GM21825 (cell line): ENCODE measurements around the gene OR4D2.
"Not testable (repeated sequence)": the region's sequence is repeated elsewhere in the genome, so short reads cannot be mapped to it uniquely, and the experiment has no call there.

Experiments used
- ATAC-seq: cut with Tn5 transposase; IDR thresholded peaks from one replicate; pipeline ENCODE4 v1.9.1; 2021; ENCODE audit warnings: mild to moderate bottlenecking, moderate library complexity; ENCODE audit not compliant: unreplicated experiment

OR4D2 gene

DNA sequence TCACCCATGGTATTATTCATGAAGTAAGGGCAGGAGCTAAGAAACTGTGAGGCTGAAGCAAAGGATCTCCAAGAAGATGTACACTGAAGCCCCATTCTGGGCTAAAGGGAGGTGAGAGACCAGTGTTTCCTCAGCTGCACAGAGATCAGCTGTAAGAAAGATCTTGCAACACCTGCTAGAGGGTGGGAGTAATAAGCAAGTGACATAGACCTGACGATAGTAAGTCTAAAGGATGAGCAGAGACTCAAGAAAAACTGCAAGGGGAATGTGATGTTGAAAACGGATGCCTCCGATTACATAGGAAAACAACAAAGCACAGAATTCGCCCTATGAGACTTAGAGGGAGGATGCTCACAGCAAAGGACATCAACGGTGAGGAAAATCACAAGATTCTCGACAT is at the start of gene OR4D2:
TSS of gene OR4D2 (plus strand) at position 301 of the 400 bp plus-strand sequence. CDS start 2,674 bp downstream, outside the sequence.
- ATAC-seq: no peak

DNA sequence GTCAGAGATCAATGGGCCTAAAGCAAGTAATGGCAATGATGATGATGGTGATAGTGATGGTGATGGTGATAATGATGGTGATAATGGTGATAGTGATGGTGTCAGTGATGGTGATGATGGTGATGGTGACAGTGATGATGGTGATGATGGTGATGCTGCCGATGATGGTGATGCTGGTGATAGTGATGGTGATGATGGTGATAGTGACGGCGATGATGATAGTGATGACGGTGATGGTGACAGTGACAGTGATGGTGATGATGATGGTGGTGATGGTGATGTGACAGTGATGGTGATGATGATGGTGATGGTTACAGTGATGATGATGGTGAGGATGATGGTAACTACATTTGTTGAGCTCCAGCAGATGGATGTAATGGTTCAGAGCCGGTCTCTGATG is 49.4 kb upstream of the OR4D2 start:
- ATAC-seq: no peak

DNA sequence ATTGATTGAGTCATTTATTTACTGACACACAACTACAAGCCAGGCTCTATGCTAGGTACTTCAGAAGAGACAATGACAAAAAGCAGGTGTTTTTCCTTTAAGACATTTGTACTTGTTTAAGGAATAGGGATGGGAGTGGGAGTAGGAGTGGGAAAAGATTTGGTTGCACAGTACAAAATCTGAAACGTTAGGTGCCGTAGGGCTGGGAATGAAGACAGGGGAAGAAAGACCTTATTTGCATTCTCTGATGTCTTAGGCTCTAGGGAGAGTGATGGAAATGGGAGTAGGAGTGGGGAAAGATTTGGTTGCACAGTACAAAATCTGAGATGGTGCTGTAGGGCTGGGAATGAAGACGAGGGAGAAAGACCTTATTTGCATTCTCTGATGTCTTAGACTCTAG is 47.3 kb upstream of the OR4D2 start:
- no peak for ATAC-seq

DNA sequence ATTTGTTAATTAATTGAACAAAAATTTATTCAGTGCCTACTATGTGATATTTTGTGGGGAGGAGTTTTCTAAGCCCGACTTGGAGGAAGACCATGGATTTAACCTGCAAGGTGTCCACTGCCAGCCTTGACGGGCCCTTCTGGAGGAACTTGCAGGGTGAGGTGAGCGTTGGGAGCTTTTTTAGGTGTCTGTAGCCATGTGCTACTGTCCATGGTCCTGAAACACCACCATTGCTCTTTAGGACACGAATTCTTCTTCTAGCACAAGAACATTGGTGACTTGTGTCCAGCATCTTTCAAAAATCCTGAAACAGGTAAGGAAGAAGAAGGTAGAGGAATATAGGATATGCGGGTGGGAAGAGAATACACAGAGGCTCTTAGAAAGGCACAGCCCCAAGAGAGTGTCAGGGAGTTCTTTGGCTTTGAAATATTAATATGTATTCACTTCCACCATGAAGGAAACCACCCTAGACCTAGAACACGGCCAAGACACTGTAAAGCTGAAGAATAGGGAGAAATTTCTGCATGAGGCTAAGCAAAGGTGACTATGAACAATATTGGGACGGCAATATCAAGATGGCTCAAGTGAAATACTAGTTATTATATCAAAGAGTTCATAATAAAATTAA is 46.5 kb upstream of the OR4D2 start:
- ATAC-seq: no peak

DNA sequence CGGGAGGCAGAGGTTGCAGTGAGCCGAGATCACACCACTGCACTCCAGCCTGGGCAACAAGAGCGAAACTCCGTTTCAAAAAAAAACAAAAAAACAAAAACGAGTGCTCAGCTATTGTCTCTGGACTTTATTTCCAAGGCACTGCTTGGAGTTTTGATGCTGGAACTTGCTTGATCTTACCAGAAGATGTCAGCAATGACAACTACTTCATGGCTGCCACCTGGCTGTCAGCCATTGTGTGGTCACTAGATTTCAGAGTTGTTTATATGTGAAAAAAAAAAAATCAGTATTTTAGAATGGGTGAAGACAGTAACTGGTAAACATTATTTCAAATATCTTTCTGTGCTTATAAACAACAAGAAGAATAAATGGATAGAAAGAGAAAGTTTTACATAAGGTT is 44.9 kb upstream of the OR4D2 start:
- ATAC-seq: no peak

DNA sequence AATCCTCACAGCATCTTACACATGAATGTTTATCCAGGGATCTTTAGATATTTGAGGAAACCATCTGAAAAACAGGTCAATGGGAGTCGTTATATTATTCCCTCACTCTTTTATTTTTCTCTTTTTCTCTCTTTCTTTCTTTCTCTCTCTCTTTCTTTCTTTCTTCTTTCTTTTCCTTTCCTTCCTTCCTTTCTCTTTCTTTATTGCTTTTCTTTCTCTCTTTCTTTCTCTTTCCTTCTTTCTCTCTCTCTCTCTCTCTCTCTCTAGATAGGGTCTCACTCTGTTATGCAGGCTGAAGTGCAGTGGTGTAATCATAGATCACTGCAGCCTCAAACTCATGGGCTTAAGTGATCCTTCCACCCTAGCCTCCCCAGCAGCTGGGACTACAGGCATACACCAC is 38.9 kb upstream of the OR4D2 start:
- ATAC-seq: no peak

DNA sequence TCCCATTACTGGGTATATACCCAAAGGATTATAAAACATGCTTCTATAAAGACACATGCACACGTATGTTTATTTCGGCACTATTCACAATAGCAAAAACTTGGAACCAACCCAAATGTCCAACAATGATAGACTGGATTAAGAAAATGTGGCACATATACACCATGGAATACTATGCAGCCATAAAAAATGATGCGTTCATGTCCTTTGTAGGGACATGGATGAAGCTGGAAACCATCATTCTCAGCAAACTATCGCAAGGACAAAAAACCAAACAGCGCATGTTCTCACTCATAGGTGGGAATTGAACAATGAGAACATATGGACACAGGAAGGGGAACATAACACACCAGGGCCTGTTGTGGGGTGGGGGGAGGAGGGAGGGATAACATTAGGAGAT is 34.1 kb upstream of the OR4D2 start:
- ATAC-seq: not testable (repeated sequence)

DNA sequence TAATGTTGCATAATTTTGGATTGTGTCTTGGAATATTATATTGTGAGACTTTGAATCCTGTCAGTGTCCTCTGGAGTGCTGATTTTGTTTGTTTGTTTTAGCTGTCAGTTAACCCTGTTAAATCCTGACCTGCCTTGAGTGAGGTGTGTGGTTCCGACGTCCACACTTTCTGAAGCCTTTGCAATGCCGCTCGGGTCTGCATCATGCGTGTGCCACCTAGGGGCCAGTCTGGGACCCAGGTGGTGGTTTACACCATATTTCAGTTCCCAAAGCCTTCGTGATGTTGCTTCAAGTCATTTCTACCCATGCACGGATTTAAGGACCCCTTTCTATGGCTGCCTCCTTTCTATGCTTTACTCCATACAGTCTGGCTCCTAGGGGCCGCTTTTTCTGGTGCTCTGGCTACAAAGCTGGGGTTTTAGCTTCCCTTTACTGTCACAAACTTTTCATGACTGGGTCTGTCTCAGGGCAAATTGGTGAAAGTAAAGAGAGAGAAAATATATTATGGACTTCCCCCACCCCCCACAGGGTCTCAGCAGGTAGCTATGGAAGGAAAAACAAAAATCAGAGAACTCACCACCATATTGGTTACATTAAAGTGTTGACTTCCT is 30.0 kb upstream of the OR4D2 start:
- no peak for ATAC-seq

DNA sequence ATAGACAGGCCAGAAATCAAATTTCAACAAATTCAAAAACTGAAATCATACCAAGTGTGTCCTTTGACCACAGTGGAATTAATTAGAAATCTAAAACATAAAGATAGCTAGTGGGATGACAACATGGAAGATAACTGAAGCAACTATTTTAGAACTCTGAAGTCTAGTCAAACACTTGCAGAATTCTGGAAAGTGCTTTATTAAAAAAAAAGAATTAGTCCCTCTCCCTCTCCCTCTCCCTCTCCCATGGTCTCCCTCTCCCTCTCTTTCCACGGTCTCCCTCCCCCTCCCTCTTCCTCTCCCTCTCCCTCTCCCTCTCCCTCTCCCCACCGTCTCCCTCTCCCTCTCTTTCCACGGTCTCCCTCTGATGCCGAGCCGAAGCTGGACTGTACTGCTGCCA is 25.3 kb upstream of the OR4D2 start:
- ATAC-seq: no peak

DNA sequence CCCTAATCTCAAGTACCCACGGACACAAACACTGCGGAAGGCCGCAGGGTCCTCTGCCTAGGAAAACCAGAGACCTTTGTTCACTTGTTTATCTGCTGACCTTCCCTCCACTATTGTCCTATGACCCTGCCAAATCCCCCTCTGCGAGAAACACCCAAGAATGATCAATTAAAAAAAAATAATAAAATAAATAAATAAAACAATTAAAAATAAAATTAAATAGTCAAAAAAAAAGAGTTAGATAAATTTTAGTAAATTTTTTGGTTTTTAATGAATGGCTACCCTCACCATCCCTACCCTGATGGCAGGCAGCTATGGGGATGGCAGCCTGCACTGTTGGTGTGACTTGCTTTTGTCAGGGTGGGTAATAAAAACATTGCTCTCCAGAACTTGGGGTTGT is 23.4 kb upstream of the OR4D2 start:
- not testable (repeated sequence) for ATAC-seq

DNA sequence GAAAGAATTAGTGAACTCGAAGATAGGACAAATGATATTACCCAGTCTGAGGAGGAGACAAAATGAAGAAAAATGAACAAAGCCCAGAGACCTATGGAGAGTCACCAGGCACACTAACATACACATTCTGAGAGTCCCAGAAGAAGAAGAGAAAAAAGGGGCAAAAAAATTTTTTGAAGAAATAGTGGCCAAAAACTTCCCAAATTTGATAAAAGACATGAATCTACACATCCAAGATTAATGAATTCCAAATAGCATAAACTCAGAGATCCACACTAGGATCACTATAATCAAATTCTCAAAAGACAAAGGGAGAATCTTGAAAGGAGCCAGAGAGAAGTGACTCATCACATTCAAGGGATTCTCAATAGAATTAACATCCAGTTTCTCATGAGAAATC is 22.0 kb upstream of the OR4D2 start:
- ATAC-seq: no peak

DNA sequence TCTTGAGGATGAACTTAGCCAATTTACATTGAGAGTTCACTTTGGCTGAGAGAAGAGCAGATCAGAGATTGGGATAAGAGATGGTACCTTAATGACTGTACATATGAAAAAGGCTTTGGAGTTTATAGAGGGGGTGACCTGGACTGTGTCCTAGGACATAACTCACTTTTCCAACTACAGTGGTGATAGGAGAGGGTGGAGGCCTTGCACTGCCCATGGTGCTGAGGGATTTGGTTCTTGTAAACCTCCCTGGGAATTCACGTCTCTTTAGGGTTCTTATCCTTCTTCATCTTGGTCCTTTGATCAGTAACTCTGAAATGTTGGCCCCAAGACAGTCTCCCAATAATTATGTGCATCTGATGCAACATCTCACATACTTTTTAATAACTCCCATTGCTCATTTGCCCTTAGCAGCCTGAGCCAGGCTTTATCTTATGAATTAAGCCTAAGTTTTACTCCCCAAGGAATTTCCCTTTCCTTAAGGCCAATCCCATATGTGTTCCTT is 18.8 kb upstream of the OR4D2 start, which contains the start of gene OR4D1:
TSS of gene OR4D1 (plus strand) at position 455 of the 505 bp plus-strand sequence. CDS start 6,770 bp downstream, outside the sequence.
- no peak for ATAC-seq

DNA sequence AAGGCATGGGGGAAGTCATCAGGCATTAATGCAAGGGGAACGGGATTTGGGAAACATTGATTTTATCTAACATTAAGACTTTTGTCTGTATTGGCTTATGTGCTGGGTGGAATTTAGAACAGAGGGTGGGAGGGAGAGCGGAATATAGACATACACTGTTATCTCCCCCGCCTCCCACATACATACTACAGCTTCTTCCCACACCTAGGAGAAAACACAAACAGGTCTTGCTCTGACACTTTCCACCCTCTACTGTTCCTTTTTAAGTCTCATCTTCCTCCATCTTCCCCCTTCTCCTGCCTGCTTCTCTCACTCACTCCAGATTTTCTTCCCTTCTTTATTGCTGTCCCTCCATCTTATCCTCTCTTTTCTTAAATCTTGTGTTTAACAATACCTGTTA is 18.2 kb upstream of the OR4D2 start:
- no peak for ATAC-seq

DNA sequence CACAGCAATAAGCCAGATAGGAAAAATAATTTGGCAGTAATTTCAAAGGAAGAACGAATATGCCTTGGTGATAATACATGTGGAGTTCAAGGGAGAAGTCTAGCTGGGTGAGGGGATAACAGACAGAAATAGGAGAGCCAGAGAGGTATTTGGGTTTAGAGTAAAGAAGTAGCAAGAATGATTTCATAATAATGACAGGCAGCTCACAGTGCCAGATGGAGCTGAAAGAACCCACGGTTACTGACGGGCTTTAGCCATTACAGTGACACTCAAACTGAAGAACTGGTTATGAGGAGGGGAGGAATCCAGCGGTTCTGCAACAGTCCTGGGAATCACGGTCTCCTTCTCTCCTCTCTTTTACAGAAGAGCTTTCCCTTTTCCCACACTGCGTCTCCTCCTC is 16.4 kb upstream of the OR4D2 start:
- no peak for ATAC-seq

DNA sequence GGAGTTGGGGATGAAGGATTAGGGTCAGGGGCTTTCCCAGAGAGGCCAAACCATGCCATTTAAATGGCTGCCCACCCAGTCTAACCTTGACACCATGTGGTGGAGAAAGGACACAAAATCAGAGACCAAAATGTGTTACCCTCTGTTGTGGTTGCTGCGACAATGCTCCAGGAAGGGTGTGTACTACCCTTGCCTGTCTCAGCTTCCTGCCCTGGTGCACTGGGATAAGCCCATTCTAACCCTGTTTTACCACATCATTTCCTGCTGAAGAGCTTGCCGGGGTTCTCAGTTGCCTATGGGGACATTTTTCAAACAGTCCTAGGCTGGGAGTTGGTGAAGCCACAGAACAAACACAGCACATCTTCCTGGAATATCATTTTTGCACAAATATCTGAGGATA is 13.7 kb upstream of the OR4D2 start:
- no peak for ATAC-seq

DNA sequence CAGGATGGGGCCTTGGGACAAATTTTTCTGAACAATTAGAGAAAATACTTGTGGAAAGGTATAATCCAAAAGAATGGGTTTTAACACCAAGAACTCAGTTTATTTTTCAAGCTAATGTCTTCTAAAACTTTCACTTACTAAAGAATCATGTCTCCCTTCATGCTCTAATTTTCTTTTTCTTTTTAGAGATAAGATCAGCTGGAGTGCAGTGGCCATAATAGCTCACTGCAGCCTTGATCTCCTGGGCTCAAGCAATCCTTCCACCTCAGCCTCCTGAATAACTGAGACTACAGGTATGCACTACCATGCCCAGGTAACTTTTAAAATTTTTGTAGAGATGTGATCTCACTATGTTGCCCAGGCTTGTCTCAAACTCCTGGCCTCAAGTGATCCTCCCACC is 13.1 kb upstream of the OR4D2 start:
- ATAC-seq: no peak

DNA sequence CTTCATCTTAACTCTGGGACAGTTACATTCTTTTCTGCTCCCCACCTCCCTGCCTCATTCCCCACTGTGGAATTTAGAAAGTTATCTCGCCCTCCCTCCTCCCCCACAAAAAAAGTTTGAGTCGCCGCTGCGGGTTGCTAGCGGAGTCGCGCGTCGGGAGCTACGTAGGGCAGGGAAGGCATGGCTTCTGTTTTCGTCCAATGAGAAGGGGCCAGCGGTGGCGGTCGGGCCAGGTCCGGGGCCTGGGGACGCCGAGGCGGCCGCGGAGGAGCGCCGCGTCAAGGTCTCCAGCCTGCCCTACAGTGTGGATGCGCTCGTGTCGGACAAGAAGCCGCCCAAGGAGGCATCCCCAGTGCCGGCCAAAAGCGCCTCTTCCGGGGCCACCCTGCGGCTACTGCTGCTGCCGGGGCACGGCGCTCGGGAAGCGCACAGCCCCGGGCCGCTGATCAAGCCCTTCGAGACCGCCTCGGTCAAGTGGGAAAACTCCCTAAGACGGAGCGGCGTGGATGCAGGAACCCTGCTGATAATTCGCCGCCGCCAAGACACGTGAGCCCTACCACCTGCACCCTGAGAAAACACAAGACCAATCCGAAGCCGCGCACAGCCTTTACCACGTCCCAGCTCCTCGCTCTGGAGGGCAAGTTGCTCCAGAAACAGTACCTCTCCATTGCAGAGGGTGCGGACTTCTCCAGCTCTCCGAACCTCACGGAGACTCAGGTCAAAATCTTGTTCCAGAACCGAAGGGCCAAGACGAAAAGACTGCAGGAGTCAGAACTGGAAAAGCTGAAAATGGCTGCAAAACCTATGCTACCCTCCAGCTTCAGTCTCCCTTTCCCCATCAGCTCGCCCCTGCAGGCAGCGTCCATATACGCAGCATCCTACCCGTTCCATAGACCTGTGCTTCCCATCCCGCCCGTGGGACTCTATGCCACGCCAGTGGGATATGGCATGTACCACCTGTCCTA is 9.7 kb upstream of the OR4D2 start:
- ATAC-seq: no peak

DNA sequence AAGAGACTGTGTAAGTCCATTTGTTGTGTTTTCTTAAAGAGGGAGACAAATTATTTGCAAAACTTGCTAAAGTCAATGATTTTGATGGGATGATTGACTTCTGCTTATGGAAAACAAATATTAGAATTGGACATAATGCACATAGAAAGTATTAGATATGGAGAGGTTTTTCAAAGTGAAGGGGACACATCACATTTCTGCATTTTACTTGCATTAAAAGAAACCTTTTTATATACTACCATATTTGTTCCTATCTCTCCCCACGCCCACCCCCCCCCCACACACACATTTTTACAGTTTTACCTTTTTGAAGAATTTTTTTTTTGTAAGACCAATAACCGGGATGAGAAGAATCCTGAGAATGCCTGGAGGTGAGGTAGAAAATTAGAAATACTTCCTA is 8.6 kb upstream of the OR4D2 start:
- no peak for ATAC-seq

DNA sequence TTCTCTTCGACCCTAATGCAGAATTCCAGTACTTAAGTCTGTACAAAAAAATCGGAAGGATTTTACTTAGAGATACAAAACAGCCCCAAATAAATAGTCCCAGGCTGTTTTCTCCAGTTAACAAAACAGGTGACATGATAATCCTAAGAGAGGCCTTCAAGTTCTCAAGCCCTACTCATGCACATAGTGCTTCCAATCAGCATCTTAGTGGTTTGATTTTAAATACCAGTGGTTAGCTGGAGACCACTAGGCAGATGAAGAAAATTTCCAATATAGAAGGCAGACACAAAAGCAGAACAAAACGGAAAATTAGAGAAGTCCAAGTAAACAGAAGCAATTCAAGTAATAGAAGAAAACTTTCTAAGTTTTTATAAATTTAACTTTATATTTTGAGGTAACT is 5.2 kb upstream of the OR4D2 start:
- ATAC-seq: no peak

DNA sequence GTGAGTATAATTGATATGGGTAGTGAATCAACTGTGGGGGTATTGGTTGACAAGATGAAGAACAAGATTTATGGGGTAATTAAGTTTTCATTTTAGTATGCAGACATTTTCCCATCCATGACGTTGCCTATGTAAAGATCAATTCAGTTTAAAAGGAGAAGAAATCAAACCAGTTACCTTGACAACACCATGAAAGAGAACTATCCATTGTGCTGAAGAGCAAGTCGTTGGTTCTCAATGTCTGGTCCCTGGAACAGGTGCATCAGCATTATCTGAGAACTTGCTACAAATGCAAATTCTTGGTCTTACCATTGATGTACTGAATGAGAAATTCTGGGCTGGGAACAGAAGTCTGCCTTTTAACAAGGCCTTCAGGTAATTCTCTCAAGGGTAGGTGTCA is 801 bp upstream of the OR4D2 start:
- no peak for ATAC-seq

DNA sequence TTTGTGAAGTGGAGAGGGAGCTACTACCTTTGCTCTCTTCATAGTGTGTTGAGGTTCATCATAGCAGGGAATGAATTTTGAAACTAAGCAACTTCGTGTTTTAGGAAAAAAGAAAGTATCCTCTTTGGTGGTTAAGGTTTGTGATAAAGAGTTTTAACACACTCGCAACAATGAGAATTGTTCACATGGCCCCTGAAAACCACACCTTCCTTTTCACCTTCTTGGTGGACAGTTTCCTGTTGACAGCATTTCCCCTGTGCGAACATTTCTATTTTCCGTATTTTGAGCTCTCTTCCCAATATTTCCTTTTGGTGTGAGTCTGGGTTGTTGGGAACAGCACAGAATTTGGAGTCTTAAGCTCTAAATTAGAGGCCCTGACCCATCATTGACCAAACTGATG is 3.8 kb downstream of the OR4D2 start:
- no peak for ATAC-seq
